HG02588 (cell line): ENCODE results near the gene NOS1.

Source experiments
- ATAC-seq: cut with Tn5 transposase; IDR thresholded peaks from one replicate; pipeline ENCODE4 v1.9.1; 2021; ENCODE audit warnings: mild to moderate bottlenecking, moderate library complexity; ENCODE audit not compliant: unreplicated experiment

NOS1 gene

GRCh38 chr12:117363953-117364486, 2.6 kb upstream of the NOS1 start:
- no peak for ATAC-seq

DNA sequence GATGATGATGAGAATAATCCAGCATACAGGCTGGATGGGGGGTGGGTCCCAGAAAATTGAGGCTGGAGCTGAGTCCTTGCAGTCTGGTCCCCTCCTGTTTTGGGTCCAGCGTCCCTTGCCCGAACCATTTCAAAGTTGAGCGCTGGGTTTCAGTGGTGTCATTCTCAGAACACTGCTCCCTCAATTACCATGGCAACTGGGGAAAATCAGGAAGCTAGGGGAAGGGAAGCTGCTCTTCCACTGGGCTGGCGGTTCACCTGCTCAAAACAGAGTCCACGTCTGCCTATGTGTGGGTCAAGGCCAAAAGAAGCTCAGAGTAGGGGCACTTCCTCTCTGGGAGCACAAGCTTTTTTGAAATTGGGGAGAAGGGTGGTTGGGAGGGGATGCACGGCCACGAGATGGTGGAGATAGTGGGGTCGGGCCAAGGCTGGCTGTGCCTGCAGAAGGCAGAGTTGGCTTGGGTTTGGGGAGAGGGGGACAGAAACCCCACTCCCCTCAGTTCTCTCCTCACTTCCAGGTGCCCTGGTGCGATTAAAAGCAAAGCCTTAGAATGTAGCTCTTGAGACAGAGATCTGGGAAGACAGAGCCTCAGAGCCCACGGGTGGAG, 1.7 kb upstream of the NOS1 start:
- no peak for ATAC-seq

- ATAC-seq, result no peak
These were observed 965 bp upstream of the NOS1 start for GRCh38 chr12:117362391-117362790.

DNA sequence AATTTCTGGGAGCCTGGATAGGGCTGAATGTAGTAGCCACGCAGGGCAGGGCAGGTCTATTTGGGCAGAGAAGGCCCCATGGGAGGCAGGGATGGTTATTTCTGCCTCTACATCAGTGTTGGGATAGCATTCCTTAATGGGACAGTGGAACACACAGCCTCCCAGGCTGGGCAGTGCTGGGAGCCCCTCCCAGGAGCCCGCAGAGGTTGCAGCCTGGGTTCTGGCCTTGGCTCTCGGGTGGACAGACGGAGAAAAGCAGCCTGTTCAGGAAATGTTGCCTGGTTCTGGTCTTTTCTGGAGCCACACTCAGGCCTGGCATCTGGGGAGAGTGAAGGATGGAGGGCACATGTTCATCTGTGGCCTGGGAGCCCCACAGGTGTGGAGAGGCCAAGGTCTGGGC, 479 bp upstream of the NOS1 start:
- no peak for ATAC-seq

DNA sequence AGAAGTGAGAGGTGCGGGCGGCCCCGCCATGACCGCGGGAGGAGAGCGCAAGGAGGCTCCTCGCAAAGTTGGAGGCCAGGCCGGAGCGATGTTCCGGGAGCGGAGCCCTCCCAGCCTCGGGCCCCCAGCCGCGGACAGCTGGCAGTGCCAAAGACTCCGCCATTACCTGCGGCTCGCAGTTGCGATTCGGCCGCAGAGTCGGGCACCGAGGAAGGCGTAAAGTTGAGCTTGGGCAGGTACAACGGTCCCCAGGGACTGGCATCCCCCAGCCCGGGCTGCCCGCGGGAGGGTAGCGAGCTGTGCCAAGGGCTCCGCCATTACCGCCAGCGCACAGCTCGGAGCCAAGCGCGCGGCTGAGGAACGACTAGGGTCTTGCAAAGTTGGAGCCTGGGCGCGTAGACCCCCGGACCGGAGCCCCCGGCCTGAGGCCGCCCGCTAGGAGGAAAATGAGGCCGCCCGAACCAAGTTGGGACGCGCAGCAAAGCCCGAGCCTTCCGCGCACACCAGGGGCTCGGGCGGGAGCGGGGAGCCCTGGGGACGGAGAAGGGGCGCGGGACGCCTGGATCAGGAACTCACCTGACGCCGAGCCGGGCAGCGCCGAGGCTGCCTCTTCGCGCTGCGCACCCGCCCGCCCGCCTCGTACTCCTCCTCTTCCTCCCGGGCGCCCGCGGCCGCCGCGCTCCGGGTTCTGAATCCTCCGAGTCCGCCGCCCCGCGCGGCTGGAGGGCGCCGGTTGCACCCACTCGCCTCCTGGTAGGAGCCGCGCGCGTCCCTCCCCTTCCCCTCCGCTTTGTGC, 677 bp downstream of the NOS1 start:
- no peak for ATAC-seq

DNA sequence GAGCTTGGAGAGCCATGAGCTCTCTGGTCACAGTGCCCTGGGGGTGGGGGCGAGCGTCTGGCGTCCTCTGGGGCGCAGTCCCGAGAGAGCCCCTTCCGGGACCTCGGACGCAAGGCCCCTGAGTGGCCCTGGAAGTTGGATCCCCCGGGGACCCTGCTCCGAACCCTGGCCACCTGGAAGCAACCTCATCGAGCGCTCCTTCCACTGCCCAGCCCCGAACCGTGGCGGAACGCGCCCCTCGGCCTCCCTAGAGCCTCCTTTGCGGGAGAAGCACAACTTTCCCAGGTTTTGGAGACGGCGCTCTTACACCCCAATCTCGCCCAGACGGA, 1.2 kb downstream of the NOS1 start:
- ATAC-seq, result no peak

GRCh38 chr12:117359029-117359845, 2.2 kb downstream of the NOS1 start:
- ATAC-seq, result no peak

DNA sequence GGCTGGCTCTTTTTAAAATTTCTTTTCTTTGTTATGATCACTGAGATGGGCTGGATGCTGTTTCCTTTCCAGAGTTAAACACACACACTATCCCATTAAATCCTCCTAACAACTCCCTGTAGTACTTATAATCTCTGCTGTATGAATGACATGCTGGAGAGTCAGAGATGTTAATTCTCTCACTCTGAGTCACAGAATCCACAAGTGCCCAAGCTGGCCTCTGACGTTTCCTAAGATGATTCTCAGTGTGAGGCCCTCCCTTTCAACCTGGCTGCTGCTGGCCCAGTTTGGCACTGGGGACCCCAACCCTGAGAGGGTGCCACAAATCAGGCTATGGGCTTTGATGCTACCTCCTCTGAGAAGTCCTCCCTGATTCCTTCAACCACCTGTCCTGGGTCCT, 5.4 kb downstream of the NOS1 start:
- no peak for ATAC-seq

- ATAC-seq, result no peak
These were observed 8.5 kb downstream of the NOS1 start for GRCh38 chr12:117352883-117353282.

DNA sequence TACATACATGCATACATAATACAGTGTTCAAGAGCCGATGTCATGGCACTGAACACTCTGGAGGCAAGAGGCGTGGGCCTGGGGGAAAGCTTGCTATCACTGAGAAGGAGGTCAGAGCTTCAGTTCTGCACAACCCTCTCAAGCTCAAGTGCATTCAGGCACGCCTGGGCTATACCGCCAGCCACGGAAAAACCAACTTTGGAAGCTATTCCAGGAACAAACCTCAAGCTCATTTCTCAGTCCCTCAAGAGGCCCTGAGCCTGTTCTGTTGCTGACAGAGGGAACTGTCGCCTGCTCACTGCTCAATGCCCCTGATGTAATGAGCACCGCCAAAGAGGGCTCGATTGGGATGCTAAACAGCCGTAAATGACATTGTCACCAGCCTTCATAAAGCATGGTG, 9.2 kb downstream of the NOS1 start:
- no peak for ATAC-seq

DNA sequence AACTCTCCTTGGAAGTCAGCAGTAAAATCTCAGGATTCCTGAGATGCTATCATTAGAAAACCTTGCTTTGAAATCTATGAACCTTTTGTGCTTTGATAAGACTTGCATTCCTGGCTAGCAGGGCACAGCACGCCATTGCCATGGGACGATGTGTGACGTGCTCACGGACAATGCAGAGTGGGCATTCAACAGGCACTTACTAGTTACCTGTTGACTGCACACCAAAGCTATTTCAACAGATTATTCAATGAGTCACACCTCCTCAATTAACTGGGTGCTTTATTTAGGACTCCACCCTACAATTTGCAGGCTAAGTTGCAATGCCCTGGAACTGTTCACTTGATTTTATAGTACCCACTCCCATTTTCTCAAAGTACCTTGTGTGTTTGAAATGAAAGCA, 11.3 kb downstream of the NOS1 start:
- no peak for ATAC-seq

DNA sequence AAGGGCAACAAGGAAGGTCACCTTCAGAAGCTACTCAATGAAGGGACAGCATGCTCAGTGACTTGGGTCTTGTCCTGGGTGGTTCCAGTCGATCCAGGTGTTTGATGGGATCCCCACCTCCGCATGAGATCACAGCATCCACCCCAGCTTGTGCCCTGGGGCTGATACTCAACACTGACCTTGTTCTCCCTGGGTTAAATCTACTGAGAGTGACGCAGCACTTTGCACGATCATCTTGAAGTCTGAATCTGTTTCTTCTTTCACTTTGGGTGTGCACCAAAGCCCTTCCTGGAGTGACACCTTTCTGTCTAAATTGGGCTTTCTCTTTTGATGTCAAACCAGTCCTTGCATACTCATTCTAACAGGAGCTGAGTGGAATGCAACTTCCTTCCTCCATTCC, 13.8 kb downstream of the NOS1 start:
- no peak for ATAC-seq

DNA sequence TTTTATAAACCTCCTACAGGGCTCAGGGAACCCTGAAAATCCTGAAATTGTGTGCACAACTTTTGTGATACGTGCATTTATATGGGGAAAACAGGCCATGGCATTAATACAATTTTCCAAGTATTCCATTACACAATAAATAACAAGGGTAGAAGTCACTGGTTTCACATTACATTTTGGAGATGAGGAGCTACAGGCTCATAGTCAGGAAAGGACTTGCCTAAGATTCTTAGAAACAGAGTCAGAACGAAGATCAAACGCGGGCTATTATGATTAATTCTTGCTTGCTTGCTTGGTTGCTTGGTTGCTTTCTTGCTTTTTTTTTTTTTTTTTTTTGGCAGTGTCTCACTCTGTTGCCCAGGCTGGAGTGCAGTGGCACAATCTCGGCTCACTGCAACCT, 16.7 kb downstream of the NOS1 start:
- no peak for ATAC-seq

- no peak for ATAC-seq
These were observed 17.6 kb downstream of the NOS1 start for GRCh38 chr12:117343849-117344248.

DNA sequence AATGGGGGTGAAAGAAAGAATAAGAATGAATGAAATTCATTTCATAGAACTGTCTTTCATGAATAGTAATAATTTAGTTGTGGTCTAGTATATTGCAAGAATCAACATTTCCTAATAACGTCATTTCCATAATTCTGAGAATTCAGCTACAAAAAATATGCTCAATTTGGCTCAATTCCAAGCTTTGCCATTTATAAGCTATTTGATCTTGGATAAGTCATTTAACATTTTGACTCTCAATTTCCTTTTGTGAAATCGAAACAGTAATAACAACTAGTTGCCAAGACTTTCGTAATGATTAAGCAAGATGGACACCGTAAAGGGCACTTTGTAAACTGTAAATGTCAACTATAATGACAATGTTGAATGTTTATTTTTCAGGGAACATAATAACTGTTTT, 18.1 kb downstream of the NOS1 start:
- ATAC-seq, result no peak

DNA sequence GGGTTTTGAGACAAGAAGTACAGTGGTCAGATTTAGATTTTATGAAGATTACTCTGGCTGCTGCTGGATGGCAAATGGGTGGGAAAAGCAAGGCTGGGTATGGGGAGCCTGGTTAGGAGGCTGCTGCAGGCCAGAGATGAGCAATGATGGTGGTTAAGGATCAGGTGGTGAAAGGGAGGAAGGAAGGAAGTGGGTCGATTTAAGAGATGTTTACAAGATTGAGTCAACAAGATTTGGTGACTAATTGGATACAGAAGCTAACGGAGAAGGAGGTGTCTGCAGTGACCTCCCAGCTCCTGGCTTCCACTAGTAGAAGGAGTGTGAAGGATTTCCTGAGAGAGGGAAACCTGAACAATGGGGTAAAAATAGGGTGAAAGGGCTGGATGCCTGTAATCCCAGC, 18.7 kb downstream of the NOS1 start:
- no peak for ATAC-seq

DNA sequence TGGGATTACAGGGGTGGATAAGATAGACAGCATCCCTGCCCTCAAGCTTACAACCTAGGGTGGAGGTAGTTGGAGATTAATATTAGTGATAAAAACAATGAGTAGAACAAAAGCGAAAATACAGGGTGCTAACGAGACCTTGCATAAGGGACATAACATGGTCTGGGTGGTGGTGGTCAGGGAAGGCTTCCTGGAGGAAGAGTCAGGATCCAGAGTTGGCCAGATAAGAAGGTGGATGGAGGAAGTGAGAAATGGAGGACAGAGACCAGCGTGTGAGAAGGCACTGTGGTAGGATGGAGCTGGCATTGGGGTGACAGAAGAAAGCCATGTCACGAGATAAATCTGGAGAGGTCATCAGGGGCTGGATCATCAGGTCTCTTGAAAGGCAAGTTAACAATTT, 19.2 kb downstream of the NOS1 start:
- ATAC-seq, result no peak

- no peak for ATAC-seq
These were observed 22.3 kb downstream of the NOS1 start for GRCh38 chr12:117339104-117339503.

DNA sequence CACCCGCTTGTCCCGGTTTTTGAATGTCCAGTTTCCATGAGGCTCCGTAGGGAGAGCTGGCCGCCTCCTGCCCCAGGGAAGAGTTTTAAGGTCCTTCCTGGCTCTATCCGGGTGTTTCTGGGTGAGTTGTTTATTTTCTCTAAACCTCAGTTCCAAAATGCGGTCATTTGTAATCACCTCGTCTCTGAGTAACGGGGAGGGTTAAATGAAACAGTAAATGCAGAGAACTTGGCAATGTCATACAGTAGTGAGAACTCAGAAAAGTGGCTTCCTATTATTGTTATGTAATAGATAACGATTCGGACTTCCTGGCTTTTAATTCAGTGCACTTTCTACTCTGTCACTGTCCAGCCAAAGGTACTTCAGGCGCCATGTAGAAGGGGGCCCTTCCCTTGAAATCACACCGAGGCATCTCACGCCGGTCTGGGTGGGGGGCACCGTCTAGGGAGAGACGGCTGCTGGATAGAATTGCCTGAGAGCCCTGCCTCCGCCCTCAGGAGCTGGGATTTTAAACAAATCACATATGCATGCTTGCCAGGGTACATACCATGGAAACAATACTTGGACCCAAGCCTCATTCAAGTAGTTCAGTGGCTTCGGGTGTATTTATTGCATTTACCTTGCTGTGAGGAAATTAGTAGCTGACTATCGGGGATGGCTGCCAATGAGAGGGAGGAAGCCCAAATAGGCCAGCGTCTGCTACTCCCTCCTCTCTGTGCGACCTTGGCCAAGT, 26.4 kb downstream of the NOS1 start:
- ATAC-seq, result no peak

- no peak for ATAC-seq
These were observed 27.4 kb downstream of the NOS1 start for GRCh38 chr12:117334051-117334450.

- ATAC-seq, result no peak
These were observed 28.0 kb downstream of the NOS1 start for GRCh38 chr12:117333331-117333881.
